Lower leg skin (tissue), 4 donors: Measurements from ENCODE around the gene DDX1. TPM values are rescaled to one million over a fixed set of nuclear protein-coding genes. Genes with fewer than 3 reads are reported as not detected.
A peak's percentile ranks its signal among the peaks of the same experiment; 100 is the strongest.

ENCODE experiments used
- DNase-seq, 2 donors: peaks; one replicate each; pipeline ENCODE4 v3.0.0-alpha.2; 2019; ENCODE audit warnings: low spot score in 2 of 2
- H3K4me3 ChIP-seq: fragments of 200-600 bp; sonication (generic); 2 replicates; pipeline ENCODE4 v1.5.1; 2017; ENCODE audit warnings: mild to moderate bottlenecking, low read depth; ENCODE audit not compliant: poor library complexity, severe bottlenecking
- CTCF ChIP-seq, 3 donors: fragments of 450-650 bp; IDR thresholded peaks; one replicate each; pipeline ENCODE4 v1.5.1; 2016; ENCODE audit warnings: antibody characterized with exemption in 3 of 3, mild to moderate bottlenecking in 3 of 3, moderate library complexity in 2 of 3
- POLR2A ChIP-seq, 2 donors: fragments of 450-650 bp; IDR thresholded peaks; one replicate each; pipeline ENCODE4 v1.6.1; 2016 to 2017; ENCODE audit warnings: antibody characterized with exemption in 2 of 2, mild to moderate bottlenecking in 1 of 2, moderate library complexity in 1 of 2
- WGBS, 2 donors: methylation state at CpG; one replicate each; pipeline ENCODE4 v1.1.5; 2018; 5-methylcytosine and 5-hydroxymethylcytosine counted together
- intact Hi-C: fragments of 100-400 bp; cut with DNase I; formaldehyde crosslinking; loops from one replicate; pipeline ENCODE4 v1.15.0; 2023; ENCODE audit warnings: low total_unique reads
- total RNA-seq, 4 donors: library from RNA; depleted of rRNA; stranded (reverse); fragments of >200 nt; gene quantifications; one replicate each; pipeline ENCODE4 v1.1.0, GENCODE V29; 2016

The DDX1 gene
- total RNA-seq, 4 donors from 2014 or later, result 38.8 to 55.5 (median 44.4) TPM

GRCh38 chr2:15653806-15654726 lies 62.4 kb downstream of the DDX1 start:
- TF ChIP-seq CTCF (IDR thresholded peaks at IDR 0.05) (no peak), POLR2A (IDR thresholded peaks at IDR 0.05) (no peak)
- DNase-seq, result peak in 1 of 2 donors; percentile 82
- no peak overlapping the region for H3K4me3 ChIP-seq
- intact Hi-C loops, result no loop called here
- 86 to 89% methylated on average over 24 to 31 of the region's 31 CpGs for WGBS, 2 donors

GRCh38 chr2:15654727-15655073 lies 63.0 kb downstream of the DDX1 start:
- no peak overlapping the region for H3K4me3 ChIP-seq
- WGBS, 2 donors, result 93 to 97% methylated on average over 9 of the region's 9 CpGs
- no peak for TF ChIP-seq CTCF (IDR thresholded peaks at IDR 0.05)
- TF ChIP-seq POLR2A (IDR thresholded peaks at IDR 0.05), result no peak
- intact Hi-C loops, result no loop called here
- no peak for DNase-seq

GRCh38 chr2:15655123-15655887 lies 63.6 kb downstream of the DDX1 start:
- intact Hi-C loops, result no loop called here
- no peak for TF ChIP-seq CTCF (IDR thresholded peaks at IDR 0.05)
- TF ChIP-seq POLR2A (IDR thresholded peaks at IDR 0.05), result no peak
- 95 to 97% methylated on average over 7 of the region's 7 CpGs for WGBS, 2 donors
- no peak overlapping the region for H3K4me3 ChIP-seq
- peak in 1 of 2 donors; percentile 58 for DNase-seq

- intact Hi-C loops, result no loop called here
- DNase-seq, result peak in 1 of 2 donors; percentile 14
- no peak overlapping the region for H3K4me3 ChIP-seq
- TF ChIP-seq CTCF (IDR thresholded peaks at IDR 0.05), result no peak
- TF ChIP-seq POLR2A (IDR thresholded peaks at IDR 0.05), result no peak
- whole genome bisulfite sequencing, 2 donors, result 85 to 92% methylated on average over 8 of the region's 8 CpGs
These were observed 64.4 kb downstream of the DDX1 start for GRCh38 chr2:15656090-15656489.

- DNase-seq, result peak in 1 of 2 donors; percentile 45
- 82 to 86% methylated on average over 9 of the region's 9 CpGs for WGBS, 2 donors
- no peak for TF ChIP-seq POLR2A (IDR thresholded peaks at IDR 0.05)
- TF ChIP-seq CTCF (IDR thresholded peaks at IDR 0.05), result no peak
- intact Hi-C loops, result no loop called here
- no peak overlapping the region for H3K4me3 ChIP-seq
These were observed 66.1 kb downstream of the DDX1 start for GRCh38 chr2:15657759-15658158.
